NB4 (cell line): Measurements from ENCODE around the gene DYSF.

Source experiments
- DNase-seq: peaks from one replicate; pipeline ENCODE4 v3.0.0; 2010; ENCODE audit warnings: low read depth
- H3K4me3 ChIP-seq: one replicate; pipeline ENCODE4 v1.5.1; 2011; ENCODE audit warnings: mild to moderate bottlenecking, low read depth, low read length, moderate library complexity
- MYC ChIP-seq: IDR thresholded peaks from 2 replicates; pipeline ENCODE4 v1.6.1; 2011; ENCODE audit warnings: low read depth, low read length
- POLR2A ChIP-seq: IDR thresholded peaks from 2 replicates; pipeline ENCODE4 v1.6.1; 2011; ENCODE audit warnings: mild to moderate bottlenecking; ENCODE audit not compliant: insufficient read length; ENCODE audit errors: extremely low read depth
- TF ChIP-seq, protein P1 (sequence below): IDR thresholded peaks from one replicate; pipeline ENCODE4 v1.5.1; 2012; ENCODE audit warnings: low read depth, low read length
- TF ChIP-seq, protein P2 (sequence below): IDR thresholded peaks from 2 replicates; pipeline ENCODE4 v1.6.1; 2011; ENCODE audit warnings: low read depth, low read length

The DYSF gene

DNA sequence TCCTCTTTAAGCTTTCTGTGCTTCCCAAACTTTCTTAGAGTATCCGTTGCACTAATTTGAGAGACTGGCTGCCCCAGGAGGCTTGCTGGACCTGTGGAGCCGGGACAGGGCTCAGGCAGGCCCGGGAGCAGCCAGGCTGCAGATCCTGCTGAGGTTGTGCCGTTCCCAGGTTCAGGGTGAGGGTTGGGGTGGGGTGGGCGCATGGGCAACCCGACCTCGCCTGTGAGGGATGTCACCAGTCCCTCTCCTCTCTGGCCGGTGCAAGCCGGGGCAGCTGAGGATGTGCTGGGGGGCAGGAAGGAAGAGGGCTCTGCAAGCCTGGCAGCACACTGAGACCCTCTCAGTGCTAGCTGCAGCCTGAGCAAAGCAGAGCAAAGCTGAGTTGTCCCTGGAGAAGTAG is 57.6 kb downstream of the DYSF start:
- no peak overlapping the region for H3K4me3 ChIP-seq
- no peak for DNase-seq
- TF ChIP-seq POLR2A: no peak
- TF ChIP-seq, protein P1, sequence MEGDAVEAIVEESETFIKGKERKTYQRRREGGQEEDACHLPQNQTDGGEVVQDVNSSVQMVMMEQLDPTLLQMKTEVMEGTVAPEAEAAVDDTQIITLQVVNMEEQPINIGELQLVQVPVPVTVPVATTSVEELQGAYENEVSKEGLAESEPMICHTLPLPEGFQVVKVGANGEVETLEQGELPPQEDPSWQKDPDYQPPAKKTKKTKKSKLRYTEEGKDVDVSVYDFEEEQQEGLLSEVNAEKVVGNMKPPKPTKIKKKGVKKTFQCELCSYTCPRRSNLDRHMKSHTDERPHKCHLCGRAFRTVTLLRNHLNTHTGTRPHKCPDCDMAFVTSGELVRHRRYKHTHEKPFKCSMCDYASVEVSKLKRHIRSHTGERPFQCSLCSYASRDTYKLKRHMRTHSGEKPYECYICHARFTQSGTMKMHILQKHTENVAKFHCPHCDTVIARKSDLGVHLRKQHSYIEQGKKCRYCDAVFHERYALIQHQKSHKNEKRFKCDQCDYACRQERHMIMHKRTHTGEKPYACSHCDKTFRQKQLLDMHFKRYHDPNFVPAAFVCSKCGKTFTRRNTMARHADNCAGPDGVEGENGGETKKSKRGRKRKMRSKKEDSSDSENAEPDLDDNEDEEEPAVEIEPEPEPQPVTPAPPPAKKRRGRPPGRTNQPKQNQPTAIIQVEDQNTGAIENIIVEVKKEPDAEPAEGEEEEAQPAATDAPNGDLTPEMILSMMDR: no peak
- TF ChIP-seq, protein P2, sequence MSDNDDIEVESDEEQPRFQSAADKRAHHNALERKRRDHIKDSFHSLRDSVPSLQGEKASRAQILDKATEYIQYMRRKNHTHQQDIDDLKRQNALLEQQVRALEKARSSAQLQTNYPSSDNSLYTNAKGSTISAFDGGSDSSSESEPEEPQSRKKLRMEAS: no peak
- no peak for TF ChIP-seq MYC

DNA sequence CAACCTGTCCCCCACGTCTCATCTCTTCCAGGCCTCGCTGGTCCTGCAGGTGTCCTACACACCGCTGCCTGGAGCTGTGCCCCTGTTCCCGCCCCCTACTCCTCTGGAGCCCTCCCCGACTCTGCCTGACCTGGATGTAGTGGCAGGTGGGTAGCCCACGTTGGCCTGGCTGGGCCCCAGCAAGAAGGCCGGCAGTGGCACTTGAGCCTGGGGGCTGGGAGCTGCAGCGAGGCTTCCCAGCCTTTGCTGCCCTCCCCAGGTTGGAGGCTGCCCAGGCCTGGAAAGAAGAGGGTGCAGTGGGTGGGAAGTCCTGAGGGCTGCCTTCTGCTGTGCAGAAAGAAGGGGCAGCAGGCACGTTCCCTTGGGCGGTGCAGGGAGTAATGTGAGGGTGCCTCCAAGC is 58.4 kb downstream of the DYSF start:
- H3K4me3 ChIP-seq: no peak overlapping the region
- TF ChIP-seq MYC (no peak), POLR2A (no peak)
- TF ChIP-seq, protein P2: no peak
- TF ChIP-seq, protein P1: no peak
- DNase-seq: no peak

DNA sequence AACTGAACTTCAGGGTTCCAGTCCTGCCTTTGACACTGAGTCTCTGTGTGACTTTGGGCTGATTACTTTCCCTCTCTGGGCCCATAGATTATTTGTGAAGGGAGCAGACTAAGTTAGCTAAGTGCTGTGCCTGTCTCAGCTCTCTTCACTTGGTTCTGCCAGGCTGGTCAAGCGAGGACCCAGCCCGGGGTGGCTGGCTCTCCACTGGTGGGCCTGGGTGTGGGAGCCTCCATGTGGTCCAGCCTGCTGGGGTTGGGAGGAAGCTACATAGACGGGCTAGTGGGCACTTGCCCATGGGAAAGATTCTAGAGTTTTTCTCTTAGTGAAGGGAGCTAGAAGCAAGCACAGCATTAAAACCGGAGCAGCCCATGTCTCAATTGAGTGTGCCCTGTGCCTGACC is 59.0 kb downstream of the DYSF start:
- H3K4me3 ChIP-seq: no peak overlapping the region
- TF ChIP-seq POLR2A (no peak), MYC (no peak)
- TF ChIP-seq, protein P2: no peak
- TF ChIP-seq, protein P1: no peak
- DNase-seq: no peak

DNA sequence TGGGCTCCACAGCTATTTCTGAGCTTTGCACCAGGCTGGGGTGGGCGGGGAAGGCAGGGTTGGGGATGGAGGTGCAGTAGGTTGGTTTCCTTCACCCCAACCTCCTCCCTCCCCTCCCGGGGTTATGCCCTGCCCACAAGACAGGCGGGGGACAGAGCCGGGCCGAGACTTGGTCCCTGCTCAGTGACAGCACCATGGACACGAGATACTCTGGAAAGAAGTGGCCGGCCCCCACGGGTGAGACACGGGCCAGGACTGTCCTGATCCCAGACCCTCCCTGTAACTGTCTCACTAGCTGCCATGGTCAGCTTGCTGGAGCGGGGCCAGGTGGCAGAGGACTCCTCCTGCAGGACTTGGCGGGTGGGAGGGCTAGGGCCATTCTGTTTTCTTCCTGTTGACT is 59.7 kb downstream of the DYSF start:
- TF ChIP-seq, protein P1: no peak
- TF ChIP-seq POLR2A (no peak), MYC (no peak)
- TF ChIP-seq, protein P2: no peak
- no peak for DNase-seq
- H3K4me3 ChIP-seq: no peak overlapping the region

DNA sequence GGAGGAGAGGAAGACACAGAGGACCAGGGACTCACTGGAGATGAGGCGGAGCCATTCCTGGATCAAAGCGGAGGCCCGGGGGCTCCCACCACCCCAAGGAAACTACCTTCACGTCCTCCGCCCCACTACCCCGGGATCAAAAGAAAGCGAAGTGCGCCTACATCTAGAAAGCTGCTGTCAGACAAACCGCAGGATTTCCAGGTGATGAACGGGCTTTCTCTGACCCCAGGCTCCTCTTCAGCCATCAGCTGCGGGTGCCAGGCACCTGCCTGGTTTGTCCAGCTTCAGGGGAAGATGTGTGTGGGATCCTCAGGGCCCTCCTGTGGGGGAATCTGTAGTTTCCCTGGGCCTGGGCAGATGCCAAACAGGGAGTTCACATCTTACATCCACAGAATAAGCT is 60.4 kb downstream of the DYSF start:
- no peak for DNase-seq
- TF ChIP-seq, protein P2: no peak
- TF ChIP-seq POLR2A (no peak), MYC (no peak)
- TF ChIP-seq, protein P1: no peak
- H3K4me3 ChIP-seq: no peak overlapping the region

DNA sequence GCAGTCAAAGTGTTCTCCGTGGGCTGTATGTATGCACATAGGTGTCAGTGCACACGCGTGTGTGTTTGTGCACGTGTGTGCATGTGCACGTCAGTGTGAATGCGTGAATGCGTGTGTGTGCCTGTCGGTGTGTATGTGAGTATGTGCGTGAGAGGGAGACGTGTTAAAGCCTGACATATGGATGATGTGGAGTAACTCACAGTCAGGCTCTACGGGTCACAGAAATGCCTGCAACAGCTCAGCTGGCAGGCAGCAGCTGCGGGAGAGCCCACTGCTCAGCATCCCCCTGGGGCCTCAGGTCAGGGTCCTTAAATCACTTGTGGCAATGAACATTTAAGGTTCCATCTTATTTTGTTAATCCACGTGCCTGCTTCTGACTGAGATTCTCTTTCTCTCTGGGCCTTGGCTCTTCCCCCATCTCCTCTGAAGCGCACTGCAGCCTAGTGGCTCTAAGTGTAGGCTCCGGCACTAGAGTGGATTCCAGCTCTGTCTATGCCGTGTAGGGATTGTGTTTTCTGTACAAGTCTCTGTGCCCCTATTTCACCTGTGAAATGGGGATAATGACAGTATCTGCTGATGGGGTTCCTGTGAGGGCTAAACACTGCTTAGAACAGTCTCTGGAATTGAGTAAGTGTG is 63.0 kb downstream of the DYSF start:
- DNase-seq: no peak
- no peak for TF ChIP-seq MYC
- TF ChIP-seq, protein P2: no peak
- TF ChIP-seq POLR2A: no peak
- TF ChIP-seq, protein P1: no peak
- H3K4me3 ChIP-seq: no peak overlapping the region
